Stomach smooth muscle (tissue), 2 donors: Measurements from ENCODE around the gene S100A8.
"Not testable (repeated sequence)": the region's sequence is repeated elsewhere in the genome, so short reads cannot be mapped to it uniquely, and the experiment has no call there.

Experiments
- H3K27ac ChIP-seq: one replicate; pipeline ENCODE4 v1.7.0; 2013; ENCODE audit warnings: mild to moderate bottlenecking, low read length, inconsistent platforms
- H3K27me3 ChIP-seq, 2 donors: one replicate each; pipeline ENCODE4 v1.7.0; 2013; ENCODE audit warnings: low read length in 2 of 2; ENCODE audit not compliant: insufficient read depth in 2 of 2, control insufficient read depth in 1 of 2
- H3K36me3 ChIP-seq, 2 donors: one replicate each; pipeline ENCODE4 v1.7.0; 2013; ENCODE audit warnings: low read length in 2 of 2; ENCODE audit not compliant: control insufficient read depth in 2 of 2, insufficient read depth in 2 of 2
- H3K4me1 ChIP-seq: one replicate; pipeline ENCODE4 v1.7.0; 2013; ENCODE audit warnings: low read length; ENCODE audit not compliant: control insufficient read depth, insufficient read depth
- H3K4me3 ChIP-seq, 2 donors: one replicate each; pipeline ENCODE4 v1.7.0; 2013; ENCODE audit warnings: low read length in 2 of 2
- H3K9ac ChIP-seq, 2 donors: one replicate each; pipeline ENCODE4 v1.7.0; 2013; ENCODE audit warnings: low read length in 2 of 2, mild to moderate bottlenecking in 1 of 2
- H3K9me3 ChIP-seq, 2 donors: one replicate each; pipeline ENCODE4 v1.7.0; 2013; ENCODE audit warnings: low read length in 2 of 2; ENCODE audit not compliant: control insufficient read depth in 2 of 2
- donor health status: healthy.
- donor health status: Pancreatic carcinoma.

The S100A8 gene

GRCh38 chr1:153415850-153416570, 25.1 kb upstream of the S100A8 start, which contains the start of gene S100A7A:
S100A7A (plus strand) TSS chr1:153416520; CDS start chr1:153418083, 1,563 bp downstream.
- no peaks in the 10 kb centered on the region for H3K4me1 ChIP-seq
- H3K36me3 ChIP-seq = no peaks in the 10 kb centered on the region
- H3K9me3 ChIP-seq = peaks cover 0 to 6% of the 10 kb centered on the region in 2 donors
- H3K9ac ChIP-seq = no peak within 1 kb of the TSS
- H3K27ac ChIP-seq = no peak within 1 kb of the TSS
- H3K27me3 ChIP-seq = peaks cover 3 to 4% of the 10 kb centered on the region in 2 donors
- H3K4me3 ChIP-seq = no peak within 1 kb of the TSS

GRCh38 chr1:153413961-153414360, 23.1 kb upstream of the S100A8 start:
- not testable (repeated sequence) for H3K9me3 ChIP-seq, H3K4me1 ChIP-seq, H3K27ac ChIP-seq, H3K4me3 ChIP-seq, H3K36me3 ChIP-seq, H3K9ac ChIP-seq, H3K27me3 ChIP-seq

GRCh38 chr1:153407274-153407673, 16.4 kb upstream of the S100A8 start:
- H3K4me3 ChIP-seq, H3K9ac ChIP-seq, H3K4me1 ChIP-seq, H3K36me3 ChIP-seq, H3K27ac ChIP-seq, H3K9me3 ChIP-seq, H3K27me3 ChIP-seq: not testable (repeated sequence)

- H3K9me3 ChIP-seq, H3K4me1 ChIP-seq, H3K9ac ChIP-seq, H3K36me3 ChIP-seq, H3K27me3 ChIP-seq, H3K27ac ChIP-seq, H3K4me3 ChIP-seq: not testable (repeated sequence)
Measured at GRCh38 chr1:153405825-153406599, 15.1 kb upstream of the S100A8 start.

- no peak overlapping the region for H3K9ac ChIP-seq
- no peak overlapping the region for H3K27ac ChIP-seq
- H3K36me3 ChIP-seq = no peaks in the 10 kb centered on the region
- peaks cover 0 to 2% of the 10 kb centered on the region in 2 donors for H3K9me3 ChIP-seq
- peaks cover 0 to 8% of the 10 kb centered on the region in 2 donors for H3K27me3 ChIP-seq
- H3K4me1 ChIP-seq = no peaks in the 10 kb centered on the region
- no peak overlapping the region for H3K4me3 ChIP-seq
Measured at GRCh38 chr1:153404768-153405167, 13.9 kb upstream of the S100A8 start.

- Histone ChIP-seq H3K36me3 (no peaks in the 10 kb centered on the region), H3K4me1 (no peaks in the 10 kb centered on the region), H3K9me3 (peaks cover 0 to 2% of the 10 kb centered on the region in 2 donors), H3K9ac (no peak overlapping the region), H3K27ac (no peak overlapping the region), H3K27me3 (peaks cover 0 to 8% of the 10 kb centered on the region in 2 donors), H3K4me3 (no peak overlapping the region)
Measured at GRCh38 chr1:153404086-153404635, 13.3 kb upstream of the S100A8 start.

GRCh38 chr1:153403421-153404085, 12.7 kb upstream of the S100A8 start:
- Histone ChIP-seq H3K27ac (no peak overlapping the region), H3K4me1 (no peaks in the 10 kb centered on the region), H3K9me3 (peaks cover 0 to 2% of the 10 kb centered on the region in 2 donors), H3K4me3 (no peak overlapping the region), H3K9ac (no peak overlapping the region), H3K27me3 (peaks cover 0 to 10% of the 10 kb centered on the region in 2 donors), H3K36me3 (no peaks in the 10 kb centered on the region)

- H3K27me3 ChIP-seq = peaks cover 0 to 11% of the 10 kb centered on the region in 2 donors
- no peak overlapping the region for H3K27ac ChIP-seq
- H3K36me3 ChIP-seq = no peaks in the 10 kb centered on the region
- H3K9ac ChIP-seq = no peak overlapping the region
- H3K4me3 ChIP-seq = no peak overlapping the region
- H3K9me3 ChIP-seq = peaks cover 0 to 2% of the 10 kb centered on the region in 2 donors
- H3K4me1 ChIP-seq = no peaks in the 10 kb centered on the region
Measured at GRCh38 chr1:153402226-153402625, 11.4 kb upstream of the S100A8 start.

GRCh38 chr1:153401461-153401860, 10.6 kb upstream of the S100A8 start:
- Histone ChIP-seq H3K27ac (no peak overlapping the region), H3K36me3 (no peaks in the 10 kb centered on the region), H3K4me1 (no peaks in the 10 kb centered on the region), H3K9me3 (peaks cover 0 to 2% of the 10 kb centered on the region in 2 donors), H3K27me3 (peaks cover 0 to 10% of the 10 kb centered on the region in 2 donors), H3K4me3 (no peak overlapping the region), H3K9ac (no peak overlapping the region)

- Histone ChIP-seq H3K27ac (no peak overlapping the region), H3K27me3 (peaks cover 2 to 9% of the 10 kb centered on the region in 2 donors), H3K4me3 (no peak overlapping the region), H3K9ac (no peak overlapping the region), H3K4me1 (no peaks in the 10 kb centered on the region), H3K9me3 (peaks cover 0 to 2% of the 10 kb centered on the region in 2 donors), H3K36me3 (no peaks in the 10 kb centered on the region)
Measured at GRCh38 chr1:153400244-153400643, 9.4 kb upstream of the S100A8 start.
